Measurements from ENCODE around the gene KCNB1. TPM values are rescaled to one million over a fixed set of nuclear protein-coding genes. Genes with fewer than 3 reads are reported as not detected.

KCNB1 gene
- total and polyA plus RNA-seq, 4 donors = under 0.01 to 3.4 (median 1.4) TPM

DNA sequence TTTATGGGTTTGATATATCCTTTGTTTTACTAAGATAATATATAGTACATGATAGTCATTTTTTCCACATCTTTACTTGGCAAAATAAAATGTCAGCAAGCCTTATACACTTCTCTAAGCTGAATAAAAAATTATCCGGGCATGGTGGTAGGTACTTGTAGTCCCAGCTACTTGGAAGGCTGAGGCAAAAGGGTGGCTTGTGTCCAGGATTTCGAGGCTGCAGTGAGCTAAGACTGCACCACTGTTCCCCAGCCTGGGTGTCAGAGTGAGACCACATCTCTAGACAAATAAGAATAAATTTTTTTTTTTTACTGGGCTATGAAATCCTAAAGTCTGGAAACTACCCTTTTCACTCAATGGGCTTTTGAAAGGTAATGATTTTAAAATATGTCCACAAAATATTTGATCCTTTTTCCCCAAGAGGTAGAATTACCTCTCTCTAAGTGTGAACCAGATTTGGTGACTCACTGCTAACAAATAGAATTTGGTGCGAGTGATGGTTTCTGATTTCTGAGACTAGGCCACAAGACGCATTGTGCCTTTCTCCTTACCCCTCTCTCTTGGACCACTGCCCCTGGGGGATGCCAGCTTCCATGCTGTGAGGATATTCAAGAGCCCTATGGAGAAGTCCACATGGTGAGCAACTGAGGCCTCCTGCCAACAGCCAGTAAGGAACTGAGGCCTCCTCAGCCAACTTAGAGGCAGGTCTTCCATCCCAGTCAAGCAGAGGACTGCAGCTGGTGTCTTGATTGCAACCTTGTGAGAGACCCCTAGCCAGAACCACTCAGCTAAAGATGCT, 120.4 kb downstream of the KCNB1 start:
- Histone ChIP-seq H3K27me3 (ENCODE audit: control insufficient read depth in 4 of 4, insufficient read depth in 4 of 4, low read length in 3 of 4) (no peaks in the 10 kb centered on the region), H3K9me3 (ENCODE audit: control insufficient read depth in 4 of 4, low read length in 3 of 4) (no peaks in the 10 kb centered on the region), H3K4me3 (ENCODE audit: low read depth in 1 of 3, low read length in 3 of 3) (no peak overlapping the region), H3K27ac (ENCODE audit: low read depth in 1 of 2, low read length in 2 of 2) (no peak overlapping the region), H3K4me1 (ENCODE audit: control insufficient read depth in 4 of 4, insufficient read depth in 4 of 4, low read length in 3 of 4) (peaks cover 8 to 35% (median 29%) of the 10 kb centered on the region in 4 donors), H3K36me3 (ENCODE audit: control insufficient read depth in 4 of 4, insufficient read depth in 3 of 4, low read depth in 1 of 4, low read length in 3 of 4) (no peaks in the 10 kb centered on the region), H3K9ac (ENCODE audit: low read depth in 1 of 2, low read length in 2 of 2) (no peak overlapping the region)
- TF ChIP-seq SP1 (IDR thresholded peaks at IDR 0.05) = no peak
- TF ChIP-seq FOXA1 (IDR thresholded peaks at IDR 0.05) = no peak
- no peak for TF ChIP-seq JUND (IDR thresholded peaks at IDR 0.05)
- TF ChIP-seq, protein P1, sequence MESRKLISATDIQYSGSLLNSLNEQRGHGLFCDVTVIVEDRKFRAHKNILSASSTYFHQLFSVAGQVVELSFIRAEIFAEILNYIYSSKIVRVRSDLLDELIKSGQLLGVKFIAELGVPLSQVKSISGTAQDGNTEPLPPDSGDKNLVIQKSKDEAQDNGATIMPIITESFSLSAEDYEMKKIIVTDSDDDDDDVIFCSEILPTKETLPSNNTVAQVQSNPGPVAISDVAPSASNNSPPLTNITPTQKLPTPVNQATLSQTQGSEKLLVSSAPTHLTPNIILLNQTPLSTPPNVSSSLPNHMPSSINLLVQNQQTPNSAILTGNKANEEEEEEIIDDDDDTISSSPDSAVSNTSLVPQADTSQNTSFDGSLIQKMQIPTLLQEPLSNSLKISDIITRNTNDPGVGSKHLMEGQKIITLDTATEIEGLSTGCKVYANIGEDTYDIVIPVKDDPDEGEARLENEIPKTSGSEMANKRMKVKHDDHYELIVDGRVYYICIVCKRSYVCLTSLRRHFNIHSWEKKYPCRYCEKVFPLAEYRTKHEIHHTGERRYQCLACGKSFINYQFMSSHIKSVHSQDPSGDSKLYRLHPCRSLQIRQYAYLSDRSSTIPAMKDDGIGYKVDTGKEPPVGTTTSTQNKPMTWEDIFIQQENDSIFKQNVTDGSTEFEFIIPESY (IDR thresholded peaks at IDR 0.05) = no peak
- TF ChIP-seq, protein P2, sequence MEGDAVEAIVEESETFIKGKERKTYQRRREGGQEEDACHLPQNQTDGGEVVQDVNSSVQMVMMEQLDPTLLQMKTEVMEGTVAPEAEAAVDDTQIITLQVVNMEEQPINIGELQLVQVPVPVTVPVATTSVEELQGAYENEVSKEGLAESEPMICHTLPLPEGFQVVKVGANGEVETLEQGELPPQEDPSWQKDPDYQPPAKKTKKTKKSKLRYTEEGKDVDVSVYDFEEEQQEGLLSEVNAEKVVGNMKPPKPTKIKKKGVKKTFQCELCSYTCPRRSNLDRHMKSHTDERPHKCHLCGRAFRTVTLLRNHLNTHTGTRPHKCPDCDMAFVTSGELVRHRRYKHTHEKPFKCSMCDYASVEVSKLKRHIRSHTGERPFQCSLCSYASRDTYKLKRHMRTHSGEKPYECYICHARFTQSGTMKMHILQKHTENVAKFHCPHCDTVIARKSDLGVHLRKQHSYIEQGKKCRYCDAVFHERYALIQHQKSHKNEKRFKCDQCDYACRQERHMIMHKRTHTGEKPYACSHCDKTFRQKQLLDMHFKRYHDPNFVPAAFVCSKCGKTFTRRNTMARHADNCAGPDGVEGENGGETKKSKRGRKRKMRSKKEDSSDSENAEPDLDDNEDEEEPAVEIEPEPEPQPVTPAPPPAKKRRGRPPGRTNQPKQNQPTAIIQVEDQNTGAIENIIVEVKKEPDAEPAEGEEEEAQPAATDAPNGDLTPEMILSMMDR (IDR thresholded peaks at IDR 0.05; ENCODE audit: low read depth, low read length, missing input control) = no peak
- TF ChIP-seq, protein P3, sequence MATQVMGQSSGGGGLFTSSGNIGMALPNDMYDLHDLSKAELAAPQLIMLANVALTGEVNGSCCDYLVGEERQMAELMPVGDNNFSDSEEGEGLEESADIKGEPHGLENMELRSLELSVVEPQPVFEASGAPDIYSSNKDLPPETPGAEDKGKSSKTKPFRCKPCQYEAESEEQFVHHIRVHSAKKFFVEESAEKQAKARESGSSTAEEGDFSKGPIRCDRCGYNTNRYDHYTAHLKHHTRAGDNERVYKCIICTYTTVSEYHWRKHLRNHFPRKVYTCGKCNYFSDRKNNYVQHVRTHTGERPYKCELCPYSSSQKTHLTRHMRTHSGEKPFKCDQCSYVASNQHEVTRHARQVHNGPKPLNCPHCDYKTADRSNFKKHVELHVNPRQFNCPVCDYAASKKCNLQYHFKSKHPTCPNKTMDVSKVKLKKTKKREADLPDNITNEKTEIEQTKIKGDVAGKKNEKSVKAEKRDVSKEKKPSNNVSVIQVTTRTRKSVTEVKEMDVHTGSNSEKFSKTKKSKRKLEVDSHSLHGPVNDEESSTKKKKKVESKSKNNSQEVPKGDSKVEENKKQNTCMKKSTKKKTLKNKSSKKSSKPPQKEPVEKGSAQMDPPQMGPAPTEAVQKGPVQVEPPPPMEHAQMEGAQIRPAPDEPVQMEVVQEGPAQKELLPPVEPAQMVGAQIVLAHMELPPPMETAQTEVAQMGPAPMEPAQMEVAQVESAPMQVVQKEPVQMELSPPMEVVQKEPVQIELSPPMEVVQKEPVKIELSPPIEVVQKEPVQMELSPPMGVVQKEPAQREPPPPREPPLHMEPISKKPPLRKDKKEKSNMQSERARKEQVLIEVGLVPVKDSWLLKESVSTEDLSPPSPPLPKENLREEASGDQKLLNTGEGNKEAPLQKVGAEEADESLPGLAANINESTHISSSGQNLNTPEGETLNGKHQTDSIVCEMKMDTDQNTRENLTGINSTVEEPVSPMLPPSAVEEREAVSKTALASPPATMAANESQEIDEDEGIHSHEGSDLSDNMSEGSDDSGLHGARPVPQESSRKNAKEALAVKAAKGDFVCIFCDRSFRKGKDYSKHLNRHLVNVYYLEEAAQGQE (IDR thresholded peaks at IDR 0.05) = no peak
- TF ChIP-seq, protein P4, sequence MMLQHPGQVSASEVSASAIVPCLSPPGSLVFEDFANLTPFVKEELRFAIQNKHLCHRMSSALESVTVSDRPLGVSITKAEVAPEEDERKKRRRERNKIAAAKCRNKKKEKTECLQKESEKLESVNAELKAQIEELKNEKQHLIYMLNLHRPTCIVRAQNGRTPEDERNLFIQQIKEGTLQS (IDR thresholded peaks at IDR 0.05) = no peak
- no peak for TF ChIP-seq EGR1 (IDR thresholded peaks at IDR 0.05; ENCODE audit: low read depth in 2 of 2)
- no peak for TF ChIP-seq TAF1 (conservative IDR thresholded peaks at IDR 0.05)
- no peak for TF ChIP-seq GABPA (IDR thresholded peaks at IDR 0.05 in 1 of 2, conservative IDR thresholded peaks at IDR 0.05 in 1 of 2)
- TF ChIP-seq NR2F2 (IDR thresholded peaks at IDR 0.05) = no peak
- TF ChIP-seq RAD21 (IDR thresholded peaks at IDR 0.05) = no peak
- TF ChIP-seq FOXA2 (IDR thresholded peaks at IDR 0.05) = no peak
- no peak for TF ChIP-seq YY1 (IDR thresholded peaks at IDR 0.05)
- no peak for TF ChIP-seq RXRA (IDR thresholded peaks at IDR 0.05)
- DNase-seq (ENCODE audit: low spot score) = no peak
- WGBS = 83% methylated on average over 4 of the region's 4 CpGs
